Measurements from ENCODE around the gene CATSPER1. TPM values are rescaled to one million over a fixed set of nuclear protein-coding genes. Genes with fewer than 3 reads are reported as not detected.

The CATSPER1 gene
- polyA plus RNA-seq, 1 of the 3 experiments (the other 2 are of a cell fraction), result 2.2 TPM

DNA sequence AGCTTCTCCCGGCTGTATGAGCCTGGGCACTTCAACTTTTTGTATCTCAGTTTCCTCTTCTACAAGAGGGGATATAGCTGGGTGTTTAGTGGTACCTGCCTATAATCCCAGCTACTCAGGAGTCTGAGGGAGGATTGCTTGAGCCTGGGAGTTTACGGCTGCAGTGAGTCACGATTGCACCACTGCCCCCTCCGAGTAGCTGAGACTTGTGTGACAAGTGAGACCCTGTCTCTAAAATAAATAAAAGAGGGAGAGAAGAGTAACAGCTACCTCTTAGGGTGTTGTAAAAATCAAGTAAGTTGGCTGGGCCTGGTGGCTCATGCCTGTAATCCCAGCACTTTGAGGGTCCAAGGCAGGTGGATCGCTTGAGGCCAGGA, 10.0 kb upstream of the CATSPER1 start (continued):
- TF ChIP-seq EZH2phosphoT487 (IDR thresholded peaks at IDR 0.05; ENCODE audit: borderline replicate concordance, low read depth) (no peak), SMC3 (IDR thresholded peaks at IDR 0.05; ENCODE audit: low read depth, low read length) (no peak), GATA2 (CRISPR knock-in tag; IDR thresholded peaks at IDR 0.05) (no peak), POLR2AphosphoS5 (IDR thresholded peaks at IDR 0.05; ENCODE audit: low read depth, low read length) (no peak), ELF1 (IDR thresholded peaks at IDR 0.05) (no peak), JUND (IDR thresholded peaks at IDR 0.05) (no peak), GABPA (IDR thresholded peaks at IDR 0.05; ENCODE audit: low read depth) (no peak), FOXJ3 (CRISPR knock-in tag; IDR thresholded peaks at IDR 0.05) (no peak), SIN3A (IDR thresholded peaks at IDR 0.05; ENCODE audit: borderline replicate concordance, low read depth, low read length) (no peak)
- TF ChIP-seq, protein P1, sequence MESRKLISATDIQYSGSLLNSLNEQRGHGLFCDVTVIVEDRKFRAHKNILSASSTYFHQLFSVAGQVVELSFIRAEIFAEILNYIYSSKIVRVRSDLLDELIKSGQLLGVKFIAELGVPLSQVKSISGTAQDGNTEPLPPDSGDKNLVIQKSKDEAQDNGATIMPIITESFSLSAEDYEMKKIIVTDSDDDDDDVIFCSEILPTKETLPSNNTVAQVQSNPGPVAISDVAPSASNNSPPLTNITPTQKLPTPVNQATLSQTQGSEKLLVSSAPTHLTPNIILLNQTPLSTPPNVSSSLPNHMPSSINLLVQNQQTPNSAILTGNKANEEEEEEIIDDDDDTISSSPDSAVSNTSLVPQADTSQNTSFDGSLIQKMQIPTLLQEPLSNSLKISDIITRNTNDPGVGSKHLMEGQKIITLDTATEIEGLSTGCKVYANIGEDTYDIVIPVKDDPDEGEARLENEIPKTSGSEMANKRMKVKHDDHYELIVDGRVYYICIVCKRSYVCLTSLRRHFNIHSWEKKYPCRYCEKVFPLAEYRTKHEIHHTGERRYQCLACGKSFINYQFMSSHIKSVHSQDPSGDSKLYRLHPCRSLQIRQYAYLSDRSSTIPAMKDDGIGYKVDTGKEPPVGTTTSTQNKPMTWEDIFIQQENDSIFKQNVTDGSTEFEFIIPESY (IDR thresholded peaks at IDR 0.05; ENCODE audit: borderline replicate concordance, low read depth), result no peak
- TF ChIP-seq, protein P2, sequence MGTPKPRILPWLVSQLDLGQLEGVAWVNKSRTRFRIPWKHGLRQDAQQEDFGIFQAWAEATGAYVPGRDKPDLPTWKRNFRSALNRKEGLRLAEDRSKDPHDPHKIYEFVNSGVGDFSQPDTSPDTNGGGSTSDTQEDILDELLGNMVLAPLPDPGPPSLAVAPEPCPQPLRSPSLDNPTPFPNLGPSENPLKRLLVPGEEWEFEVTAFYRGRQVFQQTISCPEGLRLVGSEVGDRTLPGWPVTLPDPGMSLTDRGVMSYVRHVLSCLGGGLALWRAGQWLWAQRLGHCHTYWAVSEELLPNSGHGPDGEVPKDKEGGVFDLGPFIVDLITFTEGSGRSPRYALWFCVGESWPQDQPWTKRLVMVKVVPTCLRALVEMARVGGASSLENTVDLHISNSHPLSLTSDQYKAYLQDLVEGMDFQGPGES (IDR thresholded peaks at IDR 0.05; ENCODE audit: low read depth, low read length), result no peak
- TF ChIP-seq, protein P3, sequence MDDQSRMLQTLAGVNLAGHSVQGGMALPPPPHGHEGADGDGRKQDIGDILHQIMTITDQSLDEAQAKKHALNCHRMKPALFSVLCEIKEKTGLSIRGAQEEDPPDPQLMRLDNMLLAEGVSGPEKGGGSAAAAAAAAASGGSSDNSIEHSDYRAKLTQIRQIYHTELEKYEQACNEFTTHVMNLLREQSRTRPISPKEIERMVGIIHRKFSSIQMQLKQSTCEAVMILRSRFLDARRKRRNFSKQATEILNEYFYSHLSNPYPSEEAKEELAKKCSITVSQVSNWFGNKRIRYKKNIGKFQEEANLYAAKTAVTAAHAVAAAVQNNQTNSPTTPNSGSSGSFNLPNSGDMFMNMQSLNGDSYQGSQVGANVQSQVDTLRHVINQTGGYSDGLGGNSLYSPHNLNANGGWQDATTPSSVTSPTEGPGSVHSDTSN (IDR thresholded peaks at IDR 0.05), result no peak

DNA sequence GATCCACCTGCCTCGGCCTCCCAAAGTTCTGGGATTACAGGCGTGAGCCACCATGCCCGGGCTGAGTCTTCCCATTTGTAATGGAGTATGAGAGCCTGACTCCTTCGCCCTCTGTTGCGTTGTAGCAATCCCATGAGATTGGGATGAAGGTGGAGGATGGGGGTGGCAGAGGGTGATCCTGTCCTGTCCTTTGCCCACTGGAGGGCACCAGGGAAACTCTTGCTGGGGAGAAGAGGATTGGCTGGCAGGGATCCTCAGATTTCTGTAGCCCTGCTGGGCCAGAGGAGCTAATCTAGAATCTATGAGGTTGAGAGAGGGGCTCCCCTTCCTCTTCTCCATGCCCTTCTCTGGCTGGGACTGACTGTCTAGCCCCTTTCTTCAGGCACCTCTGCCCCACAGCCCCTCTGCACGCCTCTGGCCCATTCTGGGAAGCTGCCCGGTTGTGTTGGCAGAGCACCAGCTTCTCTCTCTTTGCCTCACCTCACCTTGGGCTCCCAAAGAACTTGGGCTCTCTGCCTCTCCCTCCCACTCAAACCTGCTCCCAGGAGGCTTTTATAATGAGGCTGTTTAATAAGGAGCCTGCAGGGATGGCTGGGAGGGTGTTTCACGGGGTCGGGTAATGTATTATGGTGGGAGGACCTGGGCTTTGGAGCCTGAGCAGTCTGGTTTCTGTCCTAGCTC, 9.5 kb upstream of the CATSPER1 start:
- no peak overlapping the region for H3K9ac ChIP-seq
- CTCF ChIA-PET, result interaction anchor here (0.8 to 8.8 kb wide), 6 partner anchors 9 to 324 kb away, joined by 3 to 55 read pairs (median 4); partner anchors contain the start of gene CATSPER1
- no peaks in the 10 kb centered on the region for H3K79me2 ChIP-seq (ENCODE audit: insufficient read depth)
- no peak for DNase-seq
- H3K27ac ChIP-seq (ENCODE audit: low read depth in 2 of 2, low read length in 1 of 2), result no peak overlapping the region
- H3K4me2 ChIP-seq, result no peak overlapping the region
- no peaks in the 10 kb centered on the region for H3K4me1 ChIP-seq (ENCODE audit: control insufficient read depth in 1 of 2, insufficient read depth in 2 of 2, low read depth in 1 of 2, low read length in 1 of 2)
- POLR2A ChIA-PET, result no interaction called here
- H4K20me1 ChIP-seq (ENCODE audit: insufficient read depth), result no peaks in the 10 kb centered on the region
- H2AFZ ChIP-seq (ENCODE audit: low read depth), result no peak overlapping the region
- TF ChIP-seq GABPA (IDR thresholded peaks at IDR 0.05; ENCODE audit: low read depth), result no peak
- TF ChIP-seq RXRA (IDR thresholded peaks at IDR 0.05; ENCODE audit: borderline replicate concordance, low read depth), result no peak
- TF ChIP-seq, protein P4, sequence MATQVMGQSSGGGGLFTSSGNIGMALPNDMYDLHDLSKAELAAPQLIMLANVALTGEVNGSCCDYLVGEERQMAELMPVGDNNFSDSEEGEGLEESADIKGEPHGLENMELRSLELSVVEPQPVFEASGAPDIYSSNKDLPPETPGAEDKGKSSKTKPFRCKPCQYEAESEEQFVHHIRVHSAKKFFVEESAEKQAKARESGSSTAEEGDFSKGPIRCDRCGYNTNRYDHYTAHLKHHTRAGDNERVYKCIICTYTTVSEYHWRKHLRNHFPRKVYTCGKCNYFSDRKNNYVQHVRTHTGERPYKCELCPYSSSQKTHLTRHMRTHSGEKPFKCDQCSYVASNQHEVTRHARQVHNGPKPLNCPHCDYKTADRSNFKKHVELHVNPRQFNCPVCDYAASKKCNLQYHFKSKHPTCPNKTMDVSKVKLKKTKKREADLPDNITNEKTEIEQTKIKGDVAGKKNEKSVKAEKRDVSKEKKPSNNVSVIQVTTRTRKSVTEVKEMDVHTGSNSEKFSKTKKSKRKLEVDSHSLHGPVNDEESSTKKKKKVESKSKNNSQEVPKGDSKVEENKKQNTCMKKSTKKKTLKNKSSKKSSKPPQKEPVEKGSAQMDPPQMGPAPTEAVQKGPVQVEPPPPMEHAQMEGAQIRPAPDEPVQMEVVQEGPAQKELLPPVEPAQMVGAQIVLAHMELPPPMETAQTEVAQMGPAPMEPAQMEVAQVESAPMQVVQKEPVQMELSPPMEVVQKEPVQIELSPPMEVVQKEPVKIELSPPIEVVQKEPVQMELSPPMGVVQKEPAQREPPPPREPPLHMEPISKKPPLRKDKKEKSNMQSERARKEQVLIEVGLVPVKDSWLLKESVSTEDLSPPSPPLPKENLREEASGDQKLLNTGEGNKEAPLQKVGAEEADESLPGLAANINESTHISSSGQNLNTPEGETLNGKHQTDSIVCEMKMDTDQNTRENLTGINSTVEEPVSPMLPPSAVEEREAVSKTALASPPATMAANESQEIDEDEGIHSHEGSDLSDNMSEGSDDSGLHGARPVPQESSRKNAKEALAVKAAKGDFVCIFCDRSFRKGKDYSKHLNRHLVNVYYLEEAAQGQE (IDR thresholded peaks at IDR 0.05; ENCODE audit: low read depth, low read length), result no peak
- TF ChIP-seq TCF12 (IDR thresholded peaks at IDR 0.05), result no peak
- TF ChIP-seq SIN3A (IDR thresholded peaks at IDR 0.05; ENCODE audit: borderline replicate concordance, low read depth, low read length), result no peak
- TF ChIP-seq TAF1 (IDR thresholded peaks at IDR 0.05; ENCODE audit: borderline replicate concordance, low read depth, low read length), result no peak
- TF ChIP-seq FOXM1 (IDR thresholded peaks at IDR 0.05; ENCODE audit: low read depth), result no peak
- no peak for TF ChIP-seq MXI1 (IDR thresholded peaks at IDR 0.05; ENCODE audit: low read depth, low read length)
- TF ChIP-seq, protein P5, sequence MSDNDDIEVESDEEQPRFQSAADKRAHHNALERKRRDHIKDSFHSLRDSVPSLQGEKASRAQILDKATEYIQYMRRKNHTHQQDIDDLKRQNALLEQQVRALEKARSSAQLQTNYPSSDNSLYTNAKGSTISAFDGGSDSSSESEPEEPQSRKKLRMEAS (IDR thresholded peaks at IDR 0.05; ENCODE audit: low read depth), result no peak
- H3K9me2 ChIP-seq, result no peaks in the 10 kb centered on the region
- no peaks in the 10 kb centered on the region for H3K36me3 ChIP-seq (replicated peaks in 1 of 2; ENCODE audit: control insufficient read depth in 1 of 2, insufficient read depth in 2 of 2, low read length in 1 of 2)
- H3K27me3 ChIP-seq (ENCODE audit: insufficient read depth), result no peaks in the 10 kb centered on the region
- H3K4me3 ChIP-seq (ENCODE audit: low read depth in 2 of 2, low read length in 1 of 2), result no peak overlapping the region
- H3K9me3 ChIP-seq, result no peaks in the 10 kb centered on the region
- WGBS (ENCODE audit: low lambda C conversion rate), result 28% methylated on average over 7 of the region's 9 CpGs
- H3F3A ChIP-seq (replicated peaks; ENCODE audit: insufficient read depth), result no peaks in the 10 kb centered on the region

All from SK-N-SH (cell line).